ENCODE measurements around the gene SLC6A3.

- TF ChIP-seq, protein P1, sequence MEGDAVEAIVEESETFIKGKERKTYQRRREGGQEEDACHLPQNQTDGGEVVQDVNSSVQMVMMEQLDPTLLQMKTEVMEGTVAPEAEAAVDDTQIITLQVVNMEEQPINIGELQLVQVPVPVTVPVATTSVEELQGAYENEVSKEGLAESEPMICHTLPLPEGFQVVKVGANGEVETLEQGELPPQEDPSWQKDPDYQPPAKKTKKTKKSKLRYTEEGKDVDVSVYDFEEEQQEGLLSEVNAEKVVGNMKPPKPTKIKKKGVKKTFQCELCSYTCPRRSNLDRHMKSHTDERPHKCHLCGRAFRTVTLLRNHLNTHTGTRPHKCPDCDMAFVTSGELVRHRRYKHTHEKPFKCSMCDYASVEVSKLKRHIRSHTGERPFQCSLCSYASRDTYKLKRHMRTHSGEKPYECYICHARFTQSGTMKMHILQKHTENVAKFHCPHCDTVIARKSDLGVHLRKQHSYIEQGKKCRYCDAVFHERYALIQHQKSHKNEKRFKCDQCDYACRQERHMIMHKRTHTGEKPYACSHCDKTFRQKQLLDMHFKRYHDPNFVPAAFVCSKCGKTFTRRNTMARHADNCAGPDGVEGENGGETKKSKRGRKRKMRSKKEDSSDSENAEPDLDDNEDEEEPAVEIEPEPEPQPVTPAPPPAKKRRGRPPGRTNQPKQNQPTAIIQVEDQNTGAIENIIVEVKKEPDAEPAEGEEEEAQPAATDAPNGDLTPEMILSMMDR (conservative IDR thresholded peaks at IDR 0.05 in 1 of 2, IDR thresholded peaks at IDR 0.05 in 1 of 2; ENCODE audit: extremely low read depth in 1 of 2, insufficient read depth in 1 of 2, low read depth in 1 of 2, low read length in 2 of 2) = no peak
- no peak for TF ChIP-seq EZH2 (IDR thresholded peaks at IDR 0.05; ENCODE audit: borderline replicate concordance, low read length)
Observed at GRCh38 chr5:1437226-1437829, 7.9 kb downstream of the SLC6A3 start.
